ENCODE measurements around the gene PHKG1.
A peak's percentile ranks its signal among the peaks of the same experiment; 100 is the strongest.
"Not testable (repeated sequence)": the region's sequence is repeated elsewhere in the genome, so short reads cannot be mapped to it uniquely, and the experiment has no call there.

The PHKG1 gene

GRCh38 chr7:56083150-56083785 is 9.5 kb downstream of the PHKG1 start:
- DNase-seq (ENCODE audit: low spot score), result no peak

GRCh38 chr7:56081626-56082340 is 11.0 kb downstream of the PHKG1 start:
- DNase-seq (ENCODE audit: low spot score), result no peak

- not testable (repeated sequence) for DNase-seq (ENCODE audit: low spot score)
These were observed 11.9 kb downstream of the PHKG1 start for GRCh38 chr7:56080726-56081435.

GRCh38 chr7:56079450-56080185 is 13.1 kb downstream of the PHKG1 start:
- no peak for DNase-seq (ENCODE audit: low spot score)

- no peak for DNase-seq (ENCODE audit: low spot score)
These were observed 14.6 kb downstream of the PHKG1 start for GRCh38 chr7:56078196-56078595.

GRCh38 chr7:56077681-56078080 is 15.1 kb downstream of the PHKG1 start:
- no peak for DNase-seq (ENCODE audit: low spot score)

GRCh38 chr7:56074371-56074791 is 18.4 kb downstream of the PHKG1 start:
- peak; percentile 83 for DNase-seq (ENCODE audit: low spot score)

GRCh38 chr7:56066376-56066775 is 26.4 kb downstream of the PHKG1 start:
- DNase-seq (ENCODE audit: low spot score), result not testable (repeated sequence)

GRCh38 chr7:56063882-56064625 is 28.7 kb downstream of the PHKG1 start, which contains the start of gene SUMF2:
SUMF2 (plus strand) TSS chr7:56064286; CDS start chr7:56064312, 26 bp downstream.
- peak; percentile 92 for DNase-seq (ENCODE audit: low spot score)

- peak; percentile 38 for DNase-seq (ENCODE audit: low spot score)
These were observed 29.3 kb downstream of the PHKG1 start for GRCh38 chr7:56063500-56063881.

GRCh38 chr7:56062382-56062781 is 30.4 kb downstream of the PHKG1 start:
- DNase-seq (ENCODE audit: low spot score), result peak; percentile 51

GRCh38 chr7:56053993-56054392 is 38.8 kb downstream of the PHKG1 start:
- DNase-seq (ENCODE audit: low spot score), result no peak

GRCh38 chr7:56053379-56053778 is 39.4 kb downstream of the PHKG1 start:
- DNase-seq (ENCODE audit: low spot score), result no peak

GRCh38 chr7:56051339-56052191 is 41.2 kb downstream of the PHKG1 start, which contains the start of the genes CCT6A and PSPH:
CCT6A (plus strand) TSS chr7:56051765; CDS start chr7:56051849, 84 bp downstream.
PSPH (minus strand) TSS chr7:56051444; CDS start chr7:56021212, 30,232 bp downstream.
- peak; percentile 99 for DNase-seq (ENCODE audit: low spot score)

GRCh38 chr7:56051053-56051338 is 41.8 kb downstream of the PHKG1 start:
- no peak for DNase-seq (ENCODE audit: low spot score)

GRCh38 chr7:56048763-56049162 is 44.0 kb downstream of the PHKG1 start:
- DNase-seq (ENCODE audit: low spot score), result not testable (repeated sequence)

GRCh38 chr7:56048245-56048644 is 44.5 kb downstream of the PHKG1 start:
- DNase-seq (ENCODE audit: low spot score), result no peak

GRCh38 chr7:56047446-56048116 is 45.2 kb downstream of the PHKG1 start:
- DNase-seq (ENCODE audit: low spot score), result not testable (repeated sequence)

GRCh38 chr7:56046721-56047445 is 45.9 kb downstream of the PHKG1 start:
- DNase-seq (ENCODE audit: low spot score), result no peak

Measured in SW480 (cell line).